ENCODE results near the gene FUT1. TPM values are rescaled to one million over a fixed set of nuclear protein-coding genes. Genes with fewer than 3 reads are reported as not detected.

FUT1 gene
- total RNA-seq, 4 donors from 2014 or later, result 1.7 to 3.0 (median 2.0) TPM

- TF ChIP-seq POLR2A (IDR thresholded peaks at IDR 0.05) (no peak), CTCF (IDR thresholded peaks at IDR 0.05) (no peak)
- intact Hi-C loops (cut with DNase I), result no loop called here
- Histone ChIP-seq H3K36me3 (no peaks in the 10 kb centered on the region), H3K27me3 (no peaks in the 10 kb centered on the region), H3K4me1 (peaks cover 15 to 29% of the 10 kb centered on the region in 2 donors), H3K27ac (peak overlapping the region; percentile 24 to 56 (median 49)), H3K9me3 (no peaks in the 10 kb centered on the region), H3K4me3 (replicated peaks in 1 of 3) (peak overlapping the region; percentile 4 to 36 (median 18))
- WGBS, 2 donors, result 22 to 30% methylated on average over 20 of the region's 20 CpGs
- DNase-seq, result no peak
These were observed 471 bp downstream of the FUT1 start for GRCh38 chr19:48751845-48752495.

- no peak for TF ChIP-seq POLR2A (IDR thresholded peaks at IDR 0.05)
- no peak for TF ChIP-seq CTCF (IDR thresholded peaks at IDR 0.05)
- intact Hi-C loops (cut with DNase I), result no loop called here
- no peaks in the 10 kb centered on the region for H3K9me3 ChIP-seq
- no peak overlapping the region for H3K4me3 ChIP-seq (replicated peaks in 1 of 3)
- H3K27ac ChIP-seq, result no peak overlapping the region
- no peak for DNase-seq
- H3K4me1 ChIP-seq, result peaks cover 15 to 29% of the 10 kb centered on the region in 2 donors
- H3K36me3 ChIP-seq, result no peaks in the 10 kb centered on the region
- H3K27me3 ChIP-seq, result no peaks in the 10 kb centered on the region
- WGBS, 2 donors, result 86 to 93% methylated on average over 28 of the region's 29 CpGs
These were observed 1.5 kb downstream of the FUT1 start for GRCh38 chr19:48750771-48751504.

- WGBS, 2 donors, result 92 to 100% methylated on average over 4 to 31 of the region's 31 CpGs
- intact Hi-C loops (cut with DNase I), result no loop called here
- Histone ChIP-seq H3K9me3 (no peaks in the 10 kb centered on the region), H3K4me1 (peaks cover 15 to 29% of the 10 kb centered on the region in 2 donors), H3K27me3 (no peaks in the 10 kb centered on the region), H3K4me3 (replicated peaks in 1 of 3) (no peak overlapping the region), H3K27ac (no peak overlapping the region), H3K36me3 (no peaks in the 10 kb centered on the region)
- DNase-seq, result no peak
- TF ChIP-seq POLR2A (IDR thresholded peaks at IDR 0.05) (no peak), CTCF (IDR thresholded peaks at IDR 0.05) (no peak)
These were observed 2.1 kb downstream of the FUT1 start for GRCh38 chr19:48750351-48750750.

- TF ChIP-seq CTCF (IDR thresholded peaks at IDR 0.05), result no peak
- no peaks in the 10 kb centered on the region for H3K27me3 ChIP-seq
- H3K4me1 ChIP-seq, result peaks cover 15 to 29% of the 10 kb centered on the region in 2 donors
- no peaks in the 10 kb centered on the region for H3K36me3 ChIP-seq
- H3K9me3 ChIP-seq, result no peaks in the 10 kb centered on the region
- intact Hi-C loops (cut with DNase I), result no loop called here
- no peak overlapping the region for H3K4me3 ChIP-seq (replicated peaks in 1 of 3)
- no peak overlapping the region for H3K27ac ChIP-seq
- DNase-seq, result no peak
- whole genome bisulfite sequencing, 2 donors, result 83 to 88% methylated on average over 3 to 4 of the region's 4 CpGs
These were observed 2.8 kb downstream of the FUT1 start for GRCh38 chr19:48749571-48750198.
